Gastrocnemius medialis (tissue), 4 donors: ENCODE measurements around the gene KLHL35.

ENCODE experiments used
- CTCF ChIP-seq, 5 experiments: fragments of 450-650 bp in 3 of 5; fragments of 200-600 bp in 2 of 5; sonication (generic) in 2 of 5; IDR thresholded peaks in 4 of 5; conservative IDR thresholded peaks in 1 of 5; 1 replicate in 4 of 5; 2 replicates in 1 of 5; pipeline ENCODE4 v1.5.1; 2016 to 2019; ENCODE audit warnings: antibody characterized with exemption in 5 of 5, mild to moderate bottlenecking in 3 of 5, moderate library complexity in 3 of 5
- POLR2A ChIP-seq, 2 donors: fragments of 450-650 bp; IDR thresholded peaks; one replicate each; pipeline ENCODE4 v1.6.1; 2017; ENCODE audit warnings: antibody characterized with exemption in 2 of 2, mild to moderate bottlenecking in 2 of 2, moderate library complexity in 2 of 2

GRCh38 chr11:75480185-75481175 lies 47.5 kb upstream of the KLHL35 start:
- no peak for TF ChIP-seq CTCF (IDR thresholded peaks at IDR 0.05 in 4 of 5, conservative IDR thresholded peaks at IDR 0.05 in 1 of 5)
- TF ChIP-seq POLR2A (IDR thresholded peaks at IDR 0.05): no peak
